RCC 7860 (cell line): ENCODE results near the gene NDUFA7.
A peak's percentile ranks its signal among the peaks of the same experiment; 100 is the strongest.
"Not testable (repeated sequence)": the region's sequence is repeated elsewhere in the genome, so short reads cannot be mapped to it uniquely, and the experiment has no call there.

Experiments
- DNase-seq: peaks from one replicate; pipeline ENCODE4 v3.0.0-alpha.2; 2015; ENCODE audit warnings: low spot score
- FAIRE-seq: peaks from 2 replicates; lab custom pipeline; 2012; peaks lifted over from hg19 to GRCh38; lab: Jason Lieb, UNC

Gene NDUFA7

DNA sequence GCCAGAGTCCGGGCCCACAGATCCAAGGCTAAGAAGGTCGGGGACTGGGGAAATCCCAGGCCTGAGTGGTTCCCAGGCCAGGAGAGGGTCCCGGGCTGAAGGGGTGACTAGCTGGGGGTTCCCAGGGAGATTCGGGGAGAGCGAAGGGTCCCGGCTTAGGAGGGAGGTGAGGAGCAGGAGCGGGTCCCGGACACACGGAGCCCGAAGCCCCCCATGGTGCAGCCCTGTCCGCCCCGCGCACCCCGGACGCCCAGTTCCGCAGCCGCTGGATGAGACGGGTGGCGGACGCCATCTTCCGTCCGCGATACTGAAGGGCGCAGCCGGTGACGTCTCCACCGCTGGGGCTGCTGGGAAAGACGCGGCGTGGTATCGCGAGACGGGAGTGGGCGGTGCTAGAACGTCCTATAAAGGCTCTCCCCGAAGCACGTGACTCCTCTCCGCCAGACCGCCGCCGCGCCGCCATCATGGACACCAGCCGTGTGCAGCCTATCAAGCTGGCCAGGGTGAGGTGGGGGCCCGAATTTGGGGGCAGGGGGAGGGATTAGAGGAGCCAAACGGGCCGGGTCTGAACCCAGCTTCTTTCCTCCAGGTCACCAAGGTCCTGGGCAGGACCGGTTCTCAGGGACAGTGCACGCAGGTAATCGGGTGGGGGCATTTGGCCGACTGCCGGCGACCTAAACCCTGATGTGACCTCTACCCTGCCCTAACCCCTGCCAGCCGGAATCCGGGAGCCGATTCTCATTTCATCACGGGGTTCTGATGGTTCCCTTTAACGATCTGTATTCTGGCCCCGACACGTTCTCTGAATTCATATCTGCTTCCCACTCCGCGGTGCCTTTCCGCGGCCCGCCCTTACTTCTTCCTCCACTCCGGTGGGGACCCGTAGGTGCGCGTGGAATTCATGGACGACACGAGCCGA is at the start of gene NDUFA7, which contains the start of gene RPS28:
Gene NDUFA7 (minus strand): TSS at position 309 of the 919 bp plus-strand sequence. CDS start 17 bp downstream, at position 292.
Gene RPS28 (plus strand): TSS at position 430 of the 919 bp plus-strand sequence. CDS start 35 bp downstream, at position 465.
- FAIRE-seq (peak; percentile 46), DNase-seq (peak; percentile 92)

DNA sequence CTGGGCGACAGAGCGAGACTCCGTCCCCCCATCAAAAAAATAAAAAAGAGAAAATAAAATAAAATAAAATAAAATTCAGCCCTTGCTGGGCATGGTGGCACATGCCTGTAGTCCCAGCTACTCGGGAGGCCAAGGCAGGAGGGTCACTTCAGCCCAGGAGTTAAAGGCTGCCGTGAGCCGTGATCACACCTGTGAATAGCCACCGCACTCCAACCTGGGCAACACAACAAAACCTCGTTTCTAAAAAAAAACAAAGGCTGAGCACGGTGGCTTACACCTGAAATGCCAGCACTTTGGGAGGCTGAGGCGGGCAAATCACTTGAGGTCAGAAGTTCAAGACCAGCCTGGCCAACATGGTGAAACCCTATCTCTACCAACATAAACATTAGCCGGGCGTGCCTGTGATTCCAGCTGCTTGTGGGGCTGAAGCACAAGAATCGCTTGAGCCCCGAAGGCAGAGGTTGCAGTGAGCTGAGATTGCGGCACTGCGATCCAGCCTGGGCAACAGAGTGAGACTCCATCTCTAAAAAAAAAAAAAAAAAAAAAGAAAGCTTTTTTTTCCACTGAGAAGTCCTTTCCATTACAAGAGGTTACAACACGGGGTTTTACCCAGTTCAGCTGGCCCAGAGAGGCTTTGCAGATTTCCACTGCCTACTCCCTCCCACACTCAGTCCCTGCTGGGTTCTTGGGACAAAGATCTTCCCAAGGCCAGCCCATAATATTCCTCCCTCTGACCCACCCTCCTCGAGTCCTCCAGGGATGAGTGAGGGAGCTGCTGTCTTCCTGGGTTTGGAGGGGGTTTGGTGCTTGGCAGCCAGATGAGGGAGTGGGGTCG is 49.2 kb upstream of the NDUFA7 start:
- DNase-seq (no peak), FAIRE-seq (no peak)

DNA sequence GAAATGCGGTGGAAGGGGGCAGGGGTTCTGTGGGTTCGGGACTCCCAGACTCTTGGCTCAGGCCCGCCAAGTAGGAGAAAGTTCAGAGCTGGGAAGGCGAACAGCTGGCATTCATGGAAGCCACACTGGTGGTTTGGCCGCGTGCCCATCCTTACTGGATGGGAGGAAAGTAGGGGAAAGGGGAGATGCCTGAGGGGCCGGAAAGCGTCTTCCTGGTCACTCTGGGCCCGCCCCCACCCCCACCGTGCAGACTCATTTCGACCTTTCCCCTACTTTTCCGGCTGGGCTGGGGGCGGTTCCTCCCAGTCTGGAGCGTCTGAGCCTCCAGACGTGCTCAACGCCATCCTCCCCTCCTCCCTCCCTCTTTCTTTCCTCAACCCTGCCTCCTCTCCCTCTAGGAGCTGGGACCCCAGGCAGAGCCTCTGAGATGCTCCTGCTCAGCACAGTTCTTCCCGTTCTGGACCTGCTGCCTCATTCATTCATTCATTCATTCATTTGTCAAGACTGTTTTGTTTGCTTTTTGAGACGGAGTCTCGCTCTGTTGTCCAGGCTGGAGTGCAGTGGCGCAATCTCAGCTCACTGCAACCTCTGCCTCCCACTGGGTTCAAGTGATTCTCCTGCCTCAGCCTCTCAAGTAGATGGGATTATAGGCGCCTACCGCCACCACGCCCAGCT is 46.3 kb upstream of the NDUFA7 start:
- FAIRE-seq (peak; percentile 78), DNase-seq (peak; percentile 90)

DNA sequence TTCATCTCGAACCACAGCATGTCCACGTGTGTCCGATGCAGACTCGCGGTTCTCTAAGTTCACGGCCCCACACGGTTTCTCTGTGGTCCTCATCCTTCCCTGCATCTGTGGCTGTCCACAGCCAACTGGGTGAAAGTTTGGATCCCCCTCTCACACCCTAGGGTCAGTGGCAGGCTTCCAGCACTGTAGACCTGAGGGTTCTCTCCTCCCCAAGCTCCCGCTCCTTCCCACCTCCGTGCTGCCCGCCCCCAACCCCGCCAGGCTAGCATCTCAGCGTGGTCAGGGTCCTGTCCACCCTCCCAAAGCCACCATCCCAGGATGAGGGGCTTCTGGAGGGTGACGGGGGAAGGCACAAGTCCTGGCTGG is 45.8 kb upstream of the NDUFA7 start:
- DNase-seq (no peak), FAIRE-seq (no peak)

DNA sequence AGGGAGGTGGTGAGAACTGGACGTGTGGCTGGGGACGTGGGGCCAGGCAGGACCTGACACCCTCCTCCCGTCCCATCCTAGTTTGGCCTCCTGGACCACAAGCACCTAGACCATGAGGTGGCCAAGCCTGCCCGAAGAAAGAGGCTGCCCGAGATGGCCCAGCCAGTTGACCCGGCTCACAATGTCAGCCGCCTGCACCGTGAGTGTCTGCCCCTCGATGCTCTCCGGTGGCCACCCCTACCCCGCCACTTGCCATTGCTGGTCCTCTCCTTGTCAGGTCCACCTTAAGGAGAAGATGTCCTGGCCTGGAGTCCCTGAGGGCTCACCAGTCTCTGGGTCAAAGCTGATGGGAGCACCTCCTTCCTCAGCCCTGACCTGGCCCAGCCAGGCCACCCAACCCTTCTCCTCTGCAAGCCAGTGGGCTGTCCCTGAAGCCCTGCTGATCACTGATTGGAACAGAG is 45.0 kb upstream of the NDUFA7 start:
- FAIRE-seq (no peak), DNase-seq (no peak)

DNA sequence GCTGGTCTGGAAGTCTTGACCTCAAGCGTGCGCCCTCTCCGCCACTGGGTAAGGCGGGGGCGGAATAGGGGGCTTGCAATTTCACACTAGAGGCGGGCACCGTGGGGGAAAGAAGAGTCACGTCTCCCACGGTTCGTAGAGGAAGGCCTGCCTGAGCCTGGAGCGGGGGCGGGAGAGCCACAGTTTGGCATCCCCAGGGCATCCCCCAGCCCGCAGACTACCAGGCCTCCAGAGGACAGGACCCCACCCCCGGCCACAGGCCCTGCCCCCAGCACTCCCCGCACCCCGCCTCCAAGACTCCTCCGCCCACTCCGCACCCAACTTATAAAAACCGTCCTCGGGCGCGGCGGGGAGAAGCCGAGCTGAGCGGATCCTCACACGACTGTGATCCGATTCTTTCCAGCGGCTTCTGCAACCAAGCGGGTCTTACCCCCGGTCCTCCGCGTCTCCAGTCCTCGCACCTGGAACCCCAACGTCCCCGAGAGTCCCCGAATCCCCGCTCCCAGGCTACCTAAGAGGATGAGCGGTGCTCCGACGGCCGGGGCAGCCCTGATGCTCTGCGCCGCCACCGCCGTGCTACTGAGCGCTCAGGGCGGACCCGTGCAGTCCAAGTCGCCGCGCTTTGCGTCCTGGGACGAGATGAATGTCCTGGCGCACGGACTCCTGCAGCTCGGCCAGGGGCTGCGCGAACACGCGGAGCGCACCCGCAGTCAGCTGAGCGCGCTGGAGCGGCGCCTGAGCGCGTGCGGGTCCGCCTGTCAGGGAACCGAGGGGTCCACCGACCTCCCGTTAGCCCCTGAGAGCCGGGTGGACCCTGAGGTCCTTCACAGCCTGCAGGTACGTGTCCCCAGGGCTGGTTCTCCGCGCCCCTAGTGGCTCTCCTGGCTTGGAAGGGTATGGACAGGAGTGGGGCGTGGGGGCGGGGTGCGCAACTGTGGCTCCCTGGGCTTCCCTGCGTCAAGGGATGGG is 42.9 kb upstream of the NDUFA7 start, which contains the start of gene ANGPTL4:
Gene ANGPTL4 (plus strand): TSS at position 353 of the 969 bp plus-strand sequence. CDS start 167 bp downstream, at position 520.
- no peak for DNase-seq
- no peak for FAIRE-seq

DNA sequence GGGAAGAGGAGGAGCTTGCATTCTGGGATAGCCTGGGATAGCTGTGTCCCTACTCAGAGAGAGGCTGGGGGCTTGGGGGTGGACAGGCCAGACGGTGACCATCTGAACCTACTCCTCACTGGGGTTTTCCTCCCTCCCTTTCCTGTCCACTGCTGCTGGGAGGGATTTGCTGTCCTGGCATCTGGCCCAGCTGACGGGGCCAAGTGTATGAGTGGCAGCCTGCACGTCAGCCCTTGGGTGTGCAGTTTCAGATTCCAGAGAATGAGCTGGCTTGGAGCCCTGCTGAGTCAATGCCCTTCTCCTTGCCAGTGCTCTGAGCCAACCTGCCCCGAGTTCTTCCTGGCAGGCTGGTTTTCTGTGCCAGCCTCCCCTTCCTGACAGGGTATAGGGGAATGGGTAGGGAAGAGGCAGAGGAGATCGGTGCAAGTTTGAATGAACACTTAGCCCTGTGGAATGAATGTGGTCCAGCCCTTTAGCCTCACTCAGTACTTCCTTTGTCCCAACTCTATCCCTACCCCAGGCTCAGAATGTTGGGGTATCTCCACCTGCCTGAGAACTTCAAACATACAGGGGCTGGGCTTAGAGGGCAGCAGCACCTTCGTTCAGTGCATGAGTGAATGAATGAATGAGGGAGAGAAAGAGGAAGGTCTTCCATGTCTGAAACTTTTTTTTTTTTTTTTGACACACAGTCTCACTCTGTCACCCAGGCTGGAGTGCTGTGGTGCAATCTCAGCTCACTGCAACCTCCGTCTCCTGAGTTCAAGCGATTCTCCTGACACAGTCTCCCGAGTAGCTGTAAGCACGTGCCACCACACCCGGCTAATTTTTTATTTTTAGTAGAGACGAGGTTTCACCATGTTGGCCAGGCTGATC is 41.0 kb upstream of the NDUFA7 start:
- peak; percentile 98 for DNase-seq
- peak; percentile 97 for FAIRE-seq

DNA sequence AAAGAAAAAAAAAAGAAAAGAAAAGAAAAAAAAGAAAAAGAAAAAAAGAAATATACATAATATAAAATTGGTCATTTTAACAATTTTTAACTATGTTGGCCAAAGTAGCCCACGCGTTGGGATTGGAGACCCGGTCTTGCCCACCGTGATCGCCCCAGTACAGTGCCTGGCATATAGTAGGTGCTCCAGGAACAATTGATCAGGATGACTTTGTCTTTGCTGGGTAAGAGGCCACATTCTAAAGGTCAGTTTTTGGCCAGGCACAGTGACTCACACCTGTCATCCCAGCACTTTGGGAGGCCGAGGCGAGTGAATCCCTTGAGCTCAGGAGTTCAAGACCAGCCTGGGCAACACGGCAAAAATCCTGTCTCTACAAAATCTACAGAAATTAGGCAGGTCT is 39.0 kb upstream of the NDUFA7 start:
- FAIRE-seq (no peak), DNase-seq (no peak)

DNA sequence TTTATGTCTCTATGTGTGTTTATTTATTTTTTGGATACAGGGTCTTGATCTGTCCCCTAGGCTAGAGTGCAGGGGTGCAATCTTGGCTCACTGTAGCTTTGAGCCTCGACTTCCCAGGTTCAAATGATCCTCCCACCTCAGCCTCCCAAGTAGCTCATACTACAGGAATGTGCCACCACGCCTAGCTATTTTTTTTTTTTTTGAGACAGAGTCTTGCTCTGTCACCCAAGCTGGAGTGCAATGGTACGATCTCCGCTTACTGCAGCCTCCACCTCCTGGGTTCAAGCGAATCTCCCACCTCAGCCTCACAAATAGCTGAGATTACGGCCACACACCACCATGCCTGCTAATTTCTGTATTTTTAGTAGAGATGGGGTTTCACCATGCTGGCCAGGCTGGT is 37.8 kb upstream of the NDUFA7 start:
- DNase-seq (no peak), FAIRE-seq (no peak)

DNA sequence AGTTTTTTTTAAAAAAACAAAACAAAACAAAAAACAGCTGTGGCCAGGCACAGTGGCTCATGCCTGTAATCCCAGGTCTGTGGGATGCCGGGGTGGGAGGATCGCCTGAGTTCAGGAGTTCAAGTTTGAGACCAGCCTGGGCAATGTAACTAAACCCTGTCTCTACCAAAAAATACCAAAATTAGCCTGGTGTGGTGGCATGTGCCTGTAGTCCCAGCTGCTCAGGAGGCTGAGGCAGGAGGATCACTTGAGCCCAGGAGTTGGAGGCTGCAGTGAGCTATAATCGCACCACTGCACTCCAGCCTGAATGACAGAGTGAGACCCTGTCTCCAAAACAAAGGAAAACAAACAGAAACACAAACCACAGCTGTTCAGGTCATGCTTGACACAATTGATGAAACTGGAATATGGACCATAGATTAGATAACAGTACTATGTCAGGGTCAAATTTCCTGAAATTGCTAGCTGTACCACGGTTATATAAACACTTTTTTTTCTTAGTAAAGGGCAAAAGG is 35.9 kb upstream of the NDUFA7 start:
- FAIRE-seq: no peak
- no peak for DNase-seq

DNA sequence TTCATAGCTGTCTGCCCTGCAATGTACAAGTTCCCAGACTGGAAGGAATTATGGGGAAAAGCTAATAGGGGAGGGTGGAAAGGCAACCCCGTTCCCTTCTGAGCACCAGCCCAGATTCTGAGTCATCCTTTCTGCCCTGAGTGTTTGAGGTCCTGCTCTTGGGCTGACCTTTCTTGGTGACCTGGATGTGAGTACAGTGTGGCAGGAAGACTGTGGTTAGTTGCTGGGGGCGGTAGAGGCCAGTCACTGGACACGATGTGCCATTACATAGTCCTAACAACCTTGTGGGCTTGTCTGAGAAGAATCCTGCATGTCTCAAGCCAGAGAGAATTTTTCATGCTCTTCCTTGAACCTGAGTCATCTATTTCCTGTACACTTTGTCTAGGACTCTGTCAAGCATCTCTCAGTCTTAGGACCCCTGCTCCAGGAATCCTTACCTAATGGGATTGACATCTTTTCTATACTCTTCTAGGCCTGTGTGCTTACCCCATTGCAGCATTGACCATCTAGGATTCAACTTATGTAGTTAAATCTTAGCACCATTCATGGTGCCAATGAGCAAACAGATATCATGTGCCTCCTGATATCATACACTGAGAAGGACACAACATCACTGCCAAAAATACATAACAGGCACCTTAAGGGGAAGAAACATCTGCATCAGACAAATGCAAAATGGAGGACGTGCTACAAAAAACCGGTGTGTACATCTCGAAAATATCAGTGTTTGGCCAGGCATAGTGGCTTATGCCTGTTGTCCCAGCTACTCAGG is 34.6 kb upstream of the NDUFA7 start:
- FAIRE-seq (peak; percentile 99), DNase-seq (peak; percentile 100)

DNA sequence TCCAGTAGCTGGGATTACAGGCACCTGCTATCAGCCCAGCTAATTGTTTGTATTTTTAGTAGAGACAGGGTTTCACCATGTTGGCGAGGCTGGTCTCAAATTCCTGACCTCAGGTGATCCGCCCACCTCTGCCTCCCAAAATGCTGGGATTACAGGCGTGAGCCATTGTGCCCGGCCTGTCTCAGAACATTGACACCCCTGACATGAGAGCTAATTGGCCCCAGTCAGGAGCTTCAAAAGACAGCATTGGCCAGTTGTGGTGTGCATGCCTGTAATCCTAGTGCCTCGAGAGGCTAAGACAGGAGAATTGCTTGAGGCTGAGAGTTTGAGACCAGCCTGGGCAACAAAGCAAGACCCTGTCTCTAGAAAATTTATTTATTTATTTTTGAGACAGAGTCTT is 31.7 kb upstream of the NDUFA7 start:
- not testable (repeated sequence) for FAIRE-seq, DNase-seq

DNA sequence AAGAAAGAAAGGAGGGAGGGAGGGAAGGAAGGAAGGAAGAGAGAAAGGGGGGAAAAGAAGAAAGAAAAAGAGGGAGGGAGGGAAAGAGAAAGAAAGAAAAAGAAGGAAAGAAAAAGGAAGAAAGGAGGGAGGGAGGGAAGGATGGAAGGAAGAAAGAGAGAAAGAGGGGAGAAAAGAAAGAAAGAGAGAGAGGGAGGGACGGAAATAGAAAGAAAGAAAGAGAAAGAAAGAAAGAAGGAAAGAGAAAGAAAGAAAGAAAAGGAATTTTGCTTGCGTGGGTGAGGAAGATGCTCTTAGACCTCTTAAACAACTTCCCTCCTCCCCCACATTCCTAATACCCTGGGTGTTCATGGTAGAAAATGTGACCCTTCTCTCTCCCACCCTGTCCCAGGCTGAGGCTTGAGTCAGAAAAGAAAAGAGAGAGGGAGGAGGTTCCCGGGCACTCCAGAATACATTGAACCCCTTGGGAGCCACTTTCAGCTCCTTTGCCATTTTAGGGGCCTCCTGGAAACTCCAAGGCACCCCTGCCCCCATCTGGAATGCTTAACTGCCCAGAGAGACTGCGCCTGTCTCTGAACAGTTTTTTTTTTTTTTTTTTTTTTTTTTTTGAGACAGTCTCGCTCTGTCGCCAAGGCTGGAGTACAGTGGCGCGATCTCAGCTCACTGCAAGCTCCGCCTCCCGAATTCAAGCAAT is 31.1 kb upstream of the NDUFA7 start:
- DNase-seq (no peak), FAIRE-seq (no peak)

DNA sequence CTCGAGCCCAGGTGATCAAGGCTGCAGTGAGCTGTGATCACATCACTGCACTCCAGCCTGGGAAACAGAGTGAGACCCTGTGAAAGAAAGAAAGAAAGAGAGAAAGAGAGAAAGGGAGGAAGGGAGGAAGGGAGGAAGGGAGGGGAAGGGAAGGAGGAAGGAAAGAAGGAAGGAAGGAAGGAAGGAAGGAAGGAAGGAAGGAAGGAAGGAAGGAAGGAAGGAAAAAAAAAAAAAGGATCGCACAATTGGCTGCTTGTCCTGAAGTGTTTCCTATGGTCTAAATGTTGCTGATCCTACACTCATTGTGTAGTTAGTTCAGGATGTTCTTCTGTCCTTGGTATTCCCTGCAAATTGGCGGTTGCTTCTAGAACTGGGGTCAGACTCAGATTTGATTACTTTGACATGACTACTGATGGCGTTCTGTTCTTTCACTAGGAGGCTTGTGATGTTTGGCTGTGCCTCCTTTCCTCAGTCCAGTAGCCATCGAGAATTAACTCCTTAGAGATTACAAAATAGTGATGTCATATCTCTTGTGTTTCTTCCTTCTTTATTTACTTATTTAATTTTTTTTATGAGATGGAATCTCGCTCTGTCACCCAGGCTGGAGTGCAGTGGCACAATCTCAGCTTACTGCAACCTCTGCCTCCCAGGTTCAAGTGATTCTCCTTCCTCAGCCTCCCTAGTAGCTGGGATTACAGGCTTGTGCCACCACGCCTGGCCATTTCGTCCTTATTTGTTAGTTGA is 28.6 kb upstream of the NDUFA7 start:
- FAIRE-seq, DNase-seq: not testable (repeated sequence)

DNA sequence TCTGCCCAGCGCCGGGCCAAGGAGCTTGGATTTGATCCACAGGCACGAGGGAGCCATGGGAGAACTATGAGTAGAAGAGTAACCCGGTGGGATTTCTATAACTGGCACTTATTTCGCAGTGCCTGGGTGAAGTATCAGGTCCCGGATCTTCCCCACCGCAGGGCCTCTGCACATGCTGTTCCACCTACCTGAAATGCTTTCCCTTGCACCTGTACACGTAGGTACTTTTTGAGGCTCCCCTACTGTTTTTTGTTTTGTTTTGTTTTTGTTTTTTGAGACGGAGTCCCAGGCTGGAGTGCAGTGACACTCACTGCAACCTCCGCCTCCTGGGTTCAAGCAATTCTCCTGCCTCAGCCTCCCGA is 22.3 kb upstream of the NDUFA7 start:
- no peak for FAIRE-seq
- no peak for DNase-seq

DNA sequence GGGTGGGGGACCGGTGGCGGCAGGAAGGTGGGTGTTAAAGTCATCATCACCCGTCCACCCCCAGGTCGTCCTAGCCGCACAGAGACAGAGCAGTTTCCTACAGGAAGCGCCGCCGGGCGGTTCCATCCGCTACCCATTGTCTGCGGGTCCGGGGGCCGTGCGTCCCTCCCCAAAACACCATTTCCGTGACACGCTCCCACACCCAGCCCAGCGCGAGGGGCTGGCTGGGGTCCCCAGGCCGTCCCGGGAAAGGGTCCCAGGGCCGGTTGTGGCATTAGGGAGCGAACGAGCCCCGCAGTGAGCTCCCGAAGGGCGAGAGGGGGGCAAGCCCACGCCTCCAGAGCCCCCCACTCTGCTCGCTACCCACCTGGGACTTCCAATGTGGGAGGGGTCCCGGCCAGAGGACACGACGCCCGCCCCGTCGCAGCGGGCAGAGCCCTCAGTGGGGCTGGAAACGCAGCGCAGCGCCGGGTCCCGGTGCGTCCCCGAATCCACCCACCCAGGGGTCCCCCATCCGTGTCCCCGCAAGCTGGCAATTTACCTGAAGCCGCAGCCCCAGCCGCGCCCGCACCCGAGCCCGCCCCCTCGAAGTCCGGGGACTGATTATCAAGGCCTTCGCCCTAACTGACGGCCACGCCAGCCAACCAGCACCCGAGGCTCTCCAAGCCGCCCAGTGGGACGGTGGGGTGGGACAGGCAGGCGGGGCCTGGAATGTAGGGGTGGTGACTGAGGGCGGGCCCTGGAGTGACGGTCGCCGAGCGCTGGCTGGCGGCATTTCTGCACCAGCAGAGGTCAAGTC is 21.7 kb upstream of the NDUFA7 start, which contains the start of gene KANK3:
Gene KANK3 (minus strand): TSS at position 579 of the 799 bp plus-strand sequence. CDS start 5,434 bp downstream, outside the sequence.
- DNase-seq: peak; percentile 52
- FAIRE-seq: no peak
